HCT116 (cell line): ENCODE results near the gene RMDN2. TPM values are rescaled to one million over a fixed set of nuclear protein-coding genes. Genes with fewer than 3 reads are reported as not detected.

ENCODE experiments used
- ATAC-seq: fragments of 200-7000 bp; cut with Tn5 transposase; 2 replicates; pipeline ENCODE4 v1.9.1; 2020; ENCODE audit warnings: mild to moderate bottlenecking, moderate library complexity
- BruUV-seq: library from RNA; stranded (reverse); fragments of 400-500 nt; replicated peaks from 2 replicates; lab custom pipeline; 2021; lab: Mats Ljungman, UMichigan
- CTCF ChIA-PET: fragments of 300-600 bp; sonication (Branson Sonifier 250); formaldehyde crosslinking; loops from one replicate; lab custom pipeline; 2021; ENCODE audit warnings: antibody characterized with exemption; lab: Charles Lee
- POLR2A ChIA-PET: fragments of 300-600, 350-600 bp; sonication (Branson Sonifier 250); formaldehyde crosslinking; loops from one replicate; lab custom pipeline; 2021; ENCODE audit warnings: antibody characterized with exemption; lab: Charles Lee
- RAD21 ChIA-PET, 2 experiments: fragments of 300-600 bp; sonication (Branson Sonifier 250); formaldehyde crosslinking; loops; one replicate each; lab custom pipeline; 2023; ENCODE audit warnings: low total read pairs in 2 of 2; ENCODE audit not compliant: uncharacterized antibody in 2 of 2, unreplicated experiment in 2 of 2, low non-redundant PET in 1 of 2; lab: Charles Lee
- DNase-seq: peaks from one replicate; pipeline ENCODE4 v3.0.0-alpha.2; 2010; ENCODE audit warnings: low read depth, low spot score
- H2AFZ ChIP-seq: fragments of 200-600 bp; shearing (Covaris generic), sonication (generic); 2 replicates; pipeline ENCODE4 v1.6.1; 2017; ENCODE audit warnings: low read depth, mixed run types, mixed read lengths, antibody characterized with exemption, low read length; ENCODE audit not compliant: poor library complexity, severe bottlenecking
- H3K27ac ChIP-seq: 2 replicates; pipeline ENCODE4 v1.5.1; 2012; ENCODE audit warnings: low read depth, low read length
- H3K27me3 ChIP-seq: fragments of 200-600 bp; sonication (generic); 2 replicates; pipeline ENCODE4 v1.6.1; 2016; ENCODE audit warnings: mixed run types, low read length, mixed read lengths; ENCODE audit not compliant: insufficient read depth
- H3K36me3 ChIP-seq, 2 experiments: fragments of 200-500 bp in 1 of 2; fragments of 200-600 bp in 1 of 2; sonication (Bioruptor generic) in 1 of 2; sonication (generic) in 1 of 2; 2 replicates each; pipeline versions ENCODE4 v1.5.1 to v1.6.1; 2014 to 2016; ENCODE audit warnings: low read length in 2 of 2, inconsistent platforms in 1 of 2, mixed read lengths in 1 of 2, mixed run types in 1 of 2; ENCODE audit not compliant: insufficient read depth in 2 of 2, control insufficient read depth in 1 of 2
- H3K4me1 ChIP-seq, 2 experiments: fragments of 200-600 bp in 1 of 2; sonication (generic) in 1 of 2; 2 replicates each; pipeline versions ENCODE4 v1.5.1 to v1.6.1; 2012 to 2017; ENCODE audit warnings: low read length in 2 of 2, inconsistent platforms in 1 of 2, mild to moderate bottlenecking in 1 of 2, mixed read lengths in 1 of 2, mixed run types in 1 of 2, moderate library complexity in 1 of 2; ENCODE audit not compliant: insufficient read depth in 2 of 2, control insufficient read depth in 1 of 2
- H3K4me2 ChIP-seq: fragments of 200-600 bp; sonication (generic); 2 replicates; pipeline ENCODE4 v1.6.1; 2017; ENCODE audit warnings: mixed run types, low read length, mixed read lengths
- H3K4me3 ChIP-seq, 2 experiments: fragments of 200-600 bp in 1 of 2; sonication (generic) in 1 of 2; replicated peaks in 1 of 2; 2 replicates each; pipeline ENCODE4 v1.5.1; 2011 to 2016; ENCODE audit warnings: low read length in 2 of 2, control low read depth in 1 of 2, low read depth in 1 of 2, mild to moderate bottlenecking in 1 of 2, mixed read lengths in 1 of 2, mixed run types in 1 of 2
- H3K79me2 ChIP-seq: fragments of 200-600 bp; sonication (generic); 2 replicates; pipeline ENCODE4 v1.6.1; 2017; ENCODE audit warnings: mild to moderate bottlenecking, mixed run types, low read length, moderate library complexity, mixed read lengths; ENCODE audit not compliant: insufficient read depth
- H3K9ac ChIP-seq: fragments of 200-600 bp; sonication (generic); 2 replicates; pipeline ENCODE4 v1.6.1; 2016; ENCODE audit warnings: low read length, mixed read lengths
- H3K9me2 ChIP-seq: fragments of 200-600 bp; sonication (generic), shearing (Covaris generic); 2 replicates; pipeline ENCODE4 v1.6.1; 2017; ENCODE audit warnings: mixed run types, mild to moderate bottlenecking, moderate library complexity; ENCODE audit not compliant: insufficient read depth
- H3K9me3 ChIP-seq, 2 experiments: fragments of 200-500 bp in 1 of 2; fragments of 200-600 bp in 1 of 2; sonication (Bioruptor generic) in 1 of 2; sonication (generic) in 1 of 2; 2 replicates each; pipeline ENCODE4 v1.6.1; 2014 to 2017; ENCODE audit warnings: low read length in 2 of 2, mixed read lengths in 2 of 2, inconsistent platforms in 1 of 2, low read depth in 1 of 2, mild to moderate bottlenecking in 1 of 2, mixed run types in 1 of 2, moderate library complexity in 1 of 2; ENCODE audit not compliant: control insufficient read depth in 1 of 2, insufficient read depth in 1 of 2
- H4K20me1 ChIP-seq: fragments of 200-600 bp; sonication (generic), shearing (Covaris generic); 2 replicates; pipeline ENCODE4 v1.6.1; 2017; ENCODE audit warnings: mixed run types, mild to moderate bottlenecking, moderate library complexity; ENCODE audit not compliant: insufficient read depth
- CBX3 ChIP-seq: IDR thresholded peaks from 2 replicates; pipeline ENCODE4 v1.6.1; 2012; ENCODE audit warnings: low read depth
- CEBPB ChIP-seq: IDR thresholded peaks from 2 replicates; pipeline ENCODE4 v1.6.1; 2012; ENCODE audit warnings: low read depth
- EGR1 ChIP-seq: IDR thresholded peaks from 2 replicates; pipeline ENCODE4 v1.6.1; 2012; ENCODE audit warnings: low read depth
- ELF1 ChIP-seq: IDR thresholded peaks from 2 replicates; pipeline ENCODE4 v1.6.1; 2012; ENCODE audit warnings: low read depth, borderline replicate concordance
- EZH2 ChIP-seq: fragments of 200-600 bp; sonication (generic); IDR thresholded peaks from 2 replicates; pipeline ENCODE4 v1.6.1; 2017; ENCODE audit warnings: antibody characterized with exemption, mixed run types
- RAD21 ChIP-seq: IDR thresholded peaks from 2 replicates; pipeline ENCODE4 v1.6.1; 2012; ENCODE audit warnings: low read depth, mild to moderate bottlenecking
- SIN3A ChIP-seq: IDR thresholded peaks from 2 replicates; pipeline ENCODE4 v1.6.1; 2012; ENCODE audit warnings: low read depth
- SP1 ChIP-seq: IDR thresholded peaks from 2 replicates; pipeline ENCODE4 v1.6.1; 2012; ENCODE audit warnings: low read depth
- SRF ChIP-seq: IDR thresholded peaks from 2 replicates; pipeline ENCODE4 v1.6.1; 2012; ENCODE audit warnings: low read depth
- TCF7L2 ChIP-seq: IDR thresholded peaks from 2 replicates; pipeline ENCODE4 v1.7.0; 2011; ENCODE audit warnings: borderline replicate concordance, inconsistent platforms; ENCODE audit not compliant: insufficient read depth, insufficient read length; ENCODE audit errors: extremely low read depth
- ZFX ChIP-seq: fragments of 450-650 bp; IDR thresholded peaks from 2 replicates; pipeline ENCODE4 v1.6.1; 2017
- ZNF274 ChIP-seq: fragments of 200-500 bp; sonication (Bioruptor generic); IDR thresholded peaks from 2 replicates; pipeline ENCODE4 v1.6.1; 2014; ENCODE audit warnings: mild to moderate bottlenecking, low read depth, low read length, inconsistent platforms
- intact Hi-C: fragments of 100-400 bp; cut with micrococcal nuclease; formaldehyde crosslinking; loops from 2 replicates; pipeline ENCODE4 v1.10.0; 2022
- total RNA-seq: library from RNA; stranded (reverse); gene quantifications from one replicate; pipeline ENCODE4 v1.2.1, GENCODE V29; 2021; ENCODE audit not compliant: unreplicated experiment
- TF ChIP-seq, protein P1 (sequence below): IDR thresholded peaks from 2 replicates; pipeline ENCODE4 v1.6.1; 2012; ENCODE audit warnings: low read depth
- TF ChIP-seq, protein P2 (sequence below): IDR thresholded peaks from 2 replicates; pipeline ENCODE4 v1.6.1; 2011; ENCODE audit warnings: mild to moderate bottlenecking, low read length, moderate library complexity; ENCODE audit not compliant: insufficient replicate concordance; ENCODE audit errors: extremely low read depth

The RMDN2 gene
- total RNA-seq, 1 experiment from 2014 or later = 4.5 TPM

DNA sequence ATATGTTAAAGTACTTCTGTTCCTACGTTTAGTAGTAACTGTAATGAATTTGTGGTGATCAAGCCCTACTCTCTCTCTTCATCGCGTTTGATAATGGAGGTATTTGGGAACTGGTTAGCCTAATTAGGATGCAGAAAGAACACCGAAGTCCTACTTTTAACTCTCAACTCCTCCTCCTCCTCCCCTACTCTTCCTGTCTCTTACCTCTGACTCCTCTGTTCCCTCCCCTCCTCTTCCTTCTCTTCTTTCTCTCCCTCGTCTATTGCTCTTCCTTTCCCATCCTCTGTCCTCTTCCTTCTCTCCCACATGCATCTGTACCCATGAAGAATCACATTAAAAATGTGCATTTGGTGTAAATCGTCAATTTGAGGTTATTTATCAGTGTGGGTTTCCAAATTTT, 57.8 kb downstream of the RMDN2 start:
- DNase-seq = no peak
- BruUV-seq = no TSS peak
- ChIA-PET CTCF (interaction anchor here (1.1 kb wide), 2 partner anchors 105 to 133 kb away, joined by 3 to 4 read pairs; no protein-coding TSS in a partner anchor), RAD21 (no interaction called here)
- intact Hi-C loops = loop anchor here (1.0 to 10.0 kb wide), 3 partner anchors 132 to 742 kb away; no protein-coding TSS in a partner anchor
- Histone ChIP-seq H3K27ac (no peak overlapping the region), H3K9ac (no peak overlapping the region), H3K4me2 (no peak overlapping the region), H3K4me3 (no peak overlapping the region), H3K9me2 (no peaks in the 10 kb centered on the region), H3K4me1 (peaks cover 0 to 6% of the 10 kb centered on the region in 2 experiments; a peak in 2 of 4 replicates), H3K9me3 (no peaks in the 10 kb centered on the region), H3K79me2 (no peaks in the 10 kb centered on the region), H4K20me1 (no peaks in the 10 kb centered on the region), H3K27me3 (no peaks in the 10 kb centered on the region), H2AFZ (no peak overlapping the region), H3K36me3 (no peaks in the 10 kb centered on the region)
- ATAC-seq = no peak
- TF ChIP-seq EZH2 = no peak
- TF ChIP-seq ZNF274 = no peak
- no peak for TF ChIP-seq SRF
- TF ChIP-seq CBX3 = no peak
- no peak for TF ChIP-seq RAD21
- TF ChIP-seq SIN3A = no peak
- no peak for TF ChIP-seq ZFX
- TF ChIP-seq, all 23 proteins: peak for 0
- POLR2A ChIA-PET = no interaction called here

DNA sequence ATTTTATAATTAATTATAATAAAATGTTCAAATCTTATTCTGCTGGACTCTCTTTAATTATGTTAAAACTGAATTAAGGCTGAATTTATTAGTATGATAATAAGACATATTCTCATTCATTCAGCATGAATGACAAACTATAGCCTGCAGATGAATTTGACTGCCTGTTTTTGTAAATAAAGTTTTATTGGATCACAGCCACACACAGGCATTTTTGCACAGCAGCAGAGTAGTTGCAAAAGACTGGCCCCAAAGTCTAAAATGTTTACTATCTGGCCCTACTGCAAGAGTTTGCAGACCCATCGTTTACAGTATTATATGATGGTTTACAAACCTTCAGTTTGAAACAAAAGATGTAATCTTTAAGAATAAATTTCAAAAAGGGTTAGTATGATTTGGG, 58.6 kb downstream of the RMDN2 start:
- no peak overlapping the region for H3K4me3 ChIP-seq
- intact Hi-C loops = loop anchor here (10.0 kb wide), 1 partner anchor 741 kb away; no protein-coding TSS in a partner anchor
- H3K9me2 ChIP-seq = no peaks in the 10 kb centered on the region
- RAD21 ChIA-PET = no interaction called here
- H4K20me1 ChIP-seq = no peaks in the 10 kb centered on the region
- ATAC-seq (no peak), DNase-seq (no peak)
- POLR2A ChIA-PET = no interaction called here
- TF ChIP-seq TCF7L2 (no peak), SP1 (no peak), SIN3A (no peak), ELF1 (no peak), CEBPB (no peak), SRF (no peak), EGR1 (no peak)
- TF ChIP-seq, protein P1, sequence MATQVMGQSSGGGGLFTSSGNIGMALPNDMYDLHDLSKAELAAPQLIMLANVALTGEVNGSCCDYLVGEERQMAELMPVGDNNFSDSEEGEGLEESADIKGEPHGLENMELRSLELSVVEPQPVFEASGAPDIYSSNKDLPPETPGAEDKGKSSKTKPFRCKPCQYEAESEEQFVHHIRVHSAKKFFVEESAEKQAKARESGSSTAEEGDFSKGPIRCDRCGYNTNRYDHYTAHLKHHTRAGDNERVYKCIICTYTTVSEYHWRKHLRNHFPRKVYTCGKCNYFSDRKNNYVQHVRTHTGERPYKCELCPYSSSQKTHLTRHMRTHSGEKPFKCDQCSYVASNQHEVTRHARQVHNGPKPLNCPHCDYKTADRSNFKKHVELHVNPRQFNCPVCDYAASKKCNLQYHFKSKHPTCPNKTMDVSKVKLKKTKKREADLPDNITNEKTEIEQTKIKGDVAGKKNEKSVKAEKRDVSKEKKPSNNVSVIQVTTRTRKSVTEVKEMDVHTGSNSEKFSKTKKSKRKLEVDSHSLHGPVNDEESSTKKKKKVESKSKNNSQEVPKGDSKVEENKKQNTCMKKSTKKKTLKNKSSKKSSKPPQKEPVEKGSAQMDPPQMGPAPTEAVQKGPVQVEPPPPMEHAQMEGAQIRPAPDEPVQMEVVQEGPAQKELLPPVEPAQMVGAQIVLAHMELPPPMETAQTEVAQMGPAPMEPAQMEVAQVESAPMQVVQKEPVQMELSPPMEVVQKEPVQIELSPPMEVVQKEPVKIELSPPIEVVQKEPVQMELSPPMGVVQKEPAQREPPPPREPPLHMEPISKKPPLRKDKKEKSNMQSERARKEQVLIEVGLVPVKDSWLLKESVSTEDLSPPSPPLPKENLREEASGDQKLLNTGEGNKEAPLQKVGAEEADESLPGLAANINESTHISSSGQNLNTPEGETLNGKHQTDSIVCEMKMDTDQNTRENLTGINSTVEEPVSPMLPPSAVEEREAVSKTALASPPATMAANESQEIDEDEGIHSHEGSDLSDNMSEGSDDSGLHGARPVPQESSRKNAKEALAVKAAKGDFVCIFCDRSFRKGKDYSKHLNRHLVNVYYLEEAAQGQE = no peak
- TF ChIP-seq, protein P2, sequence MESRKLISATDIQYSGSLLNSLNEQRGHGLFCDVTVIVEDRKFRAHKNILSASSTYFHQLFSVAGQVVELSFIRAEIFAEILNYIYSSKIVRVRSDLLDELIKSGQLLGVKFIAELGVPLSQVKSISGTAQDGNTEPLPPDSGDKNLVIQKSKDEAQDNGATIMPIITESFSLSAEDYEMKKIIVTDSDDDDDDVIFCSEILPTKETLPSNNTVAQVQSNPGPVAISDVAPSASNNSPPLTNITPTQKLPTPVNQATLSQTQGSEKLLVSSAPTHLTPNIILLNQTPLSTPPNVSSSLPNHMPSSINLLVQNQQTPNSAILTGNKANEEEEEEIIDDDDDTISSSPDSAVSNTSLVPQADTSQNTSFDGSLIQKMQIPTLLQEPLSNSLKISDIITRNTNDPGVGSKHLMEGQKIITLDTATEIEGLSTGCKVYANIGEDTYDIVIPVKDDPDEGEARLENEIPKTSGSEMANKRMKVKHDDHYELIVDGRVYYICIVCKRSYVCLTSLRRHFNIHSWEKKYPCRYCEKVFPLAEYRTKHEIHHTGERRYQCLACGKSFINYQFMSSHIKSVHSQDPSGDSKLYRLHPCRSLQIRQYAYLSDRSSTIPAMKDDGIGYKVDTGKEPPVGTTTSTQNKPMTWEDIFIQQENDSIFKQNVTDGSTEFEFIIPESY = no peak
- H3K79me2 ChIP-seq = no peaks in the 10 kb centered on the region
- H3K4me2 ChIP-seq = no peak overlapping the region
- H3K27ac ChIP-seq = no peak overlapping the region
- no peaks in the 10 kb centered on the region for H3K27me3 ChIP-seq
- no peak overlapping the region for H2AFZ ChIP-seq
- H3K4me1 ChIP-seq = peaks cover 0 to 6% of the 10 kb centered on the region in 2 experiments; a peak in 2 of 4 replicates
- CTCF ChIA-PET = no interaction called here
- no peak overlapping the region for H3K9ac ChIP-seq
- no TSS peak for BruUV-seq
- H3K36me3 ChIP-seq = no peaks in the 10 kb centered on the region
- no peaks in the 10 kb centered on the region for H3K9me3 ChIP-seq
